HG03097 (cell line): ENCODE results near the gene SNX30.

Experiments used
- ATAC-seq: cut with Tn5 transposase; IDR thresholded peaks from one replicate; pipeline ENCODE4 v1.9.1; 2021; ENCODE audit not compliant: unreplicated experiment, low FRiP score

Gene SNX30

GRCh38 chr9:112853882-112854585, 103.5 kb downstream of the SNX30 start:
- no peak for ATAC-seq

- no peak for ATAC-seq
Observed at GRCh38 chr9:112854657-112855056, 104.1 kb downstream of the SNX30 start.

- no peak for ATAC-seq
Observed at GRCh38 chr9:112856200-112856599, 105.6 kb downstream of the SNX30 start.

GRCh38 chr9:112856843-112857242, 106.3 kb downstream of the SNX30 start:
- no peak for ATAC-seq

GRCh38 chr9:112858005-112858404, 107.4 kb downstream of the SNX30 start:
- ATAC-seq, result no peak

- ATAC-seq, result no peak
Observed at GRCh38 chr9:112858625-112859147, 108.1 kb downstream of the SNX30 start.

DNA sequence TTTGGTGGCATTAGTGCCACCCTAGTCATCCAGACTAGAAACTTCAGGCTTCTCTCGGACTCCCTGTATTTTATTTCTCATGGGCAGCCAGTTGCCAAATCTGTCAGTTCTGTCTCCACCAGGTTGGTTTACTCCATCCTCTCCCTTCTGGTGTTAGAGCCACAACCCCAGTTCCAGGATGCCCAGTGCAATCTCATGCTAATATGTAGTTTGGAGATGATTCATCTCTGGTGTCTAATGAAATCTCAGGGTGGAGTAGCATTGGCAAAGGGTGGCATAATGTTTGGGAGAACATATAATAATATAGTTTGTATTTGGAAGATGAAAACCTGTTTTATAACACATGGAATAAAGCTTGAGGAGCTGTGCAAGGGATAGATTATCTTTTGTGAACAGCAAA, 109.9 kb downstream of the SNX30 start:
- no peak for ATAC-seq

GRCh38 chr9:112861155-112861554, 110.6 kb downstream of the SNX30 start:
- ATAC-seq, result no peak

- no peak for ATAC-seq
Observed at GRCh38 chr9:112861638-112862555, 111.3 kb downstream of the SNX30 start.

GRCh38 chr9:112863214-112863613, 112.7 kb downstream of the SNX30 start:
- no peak for ATAC-seq

DNA sequence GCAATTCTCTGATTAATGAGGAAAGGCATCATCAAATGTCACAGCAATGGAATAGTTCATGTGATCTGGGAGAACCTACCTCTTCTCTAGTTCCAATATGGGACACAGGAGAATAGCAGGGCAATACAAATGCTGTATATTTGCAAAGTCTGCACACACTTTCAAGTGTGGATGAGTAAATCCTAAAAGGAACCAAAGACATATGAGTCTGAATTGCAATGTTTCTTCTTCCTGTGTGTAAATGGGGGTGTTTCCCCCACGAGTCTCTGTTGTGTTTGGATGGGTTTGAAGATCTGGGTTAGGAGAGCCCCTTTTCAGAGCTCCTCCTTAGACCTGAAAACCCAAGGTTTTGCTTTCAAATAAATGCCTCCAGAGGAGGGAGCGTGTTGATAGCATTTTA, 113.2 kb downstream of the SNX30 start:
- ATAC-seq, result no peak

DNA sequence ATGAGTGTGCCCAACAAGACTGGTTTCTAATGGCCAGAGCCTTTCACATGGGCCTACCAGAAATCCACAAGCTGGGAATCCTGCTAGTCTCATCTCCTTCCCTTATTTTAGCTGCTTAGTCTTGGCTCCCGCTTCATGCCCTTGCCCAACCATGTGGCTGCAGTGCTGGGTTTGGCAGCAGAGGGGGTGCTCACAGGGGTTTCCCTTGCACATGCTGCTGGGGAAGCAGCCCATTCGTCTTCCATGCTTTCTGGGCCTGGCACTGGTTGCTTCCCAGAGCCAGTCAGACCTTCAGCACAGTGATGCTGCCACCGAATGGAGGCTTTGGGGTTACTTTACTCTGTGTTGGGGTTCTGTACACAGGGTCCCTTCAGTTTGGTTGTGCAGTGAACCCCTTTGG, 113.8 kb downstream of the SNX30 start:
- no peak for ATAC-seq

- ATAC-seq, result no peak
Observed at GRCh38 chr9:112864982-112865381, 114.4 kb downstream of the SNX30 start.

GRCh38 chr9:112866662-112867274, 116.2 kb downstream of the SNX30 start:
- ATAC-seq, result no peak

- no peak for ATAC-seq
Observed at GRCh38 chr9:112867275-112867991, 116.9 kb downstream of the SNX30 start.

DNA sequence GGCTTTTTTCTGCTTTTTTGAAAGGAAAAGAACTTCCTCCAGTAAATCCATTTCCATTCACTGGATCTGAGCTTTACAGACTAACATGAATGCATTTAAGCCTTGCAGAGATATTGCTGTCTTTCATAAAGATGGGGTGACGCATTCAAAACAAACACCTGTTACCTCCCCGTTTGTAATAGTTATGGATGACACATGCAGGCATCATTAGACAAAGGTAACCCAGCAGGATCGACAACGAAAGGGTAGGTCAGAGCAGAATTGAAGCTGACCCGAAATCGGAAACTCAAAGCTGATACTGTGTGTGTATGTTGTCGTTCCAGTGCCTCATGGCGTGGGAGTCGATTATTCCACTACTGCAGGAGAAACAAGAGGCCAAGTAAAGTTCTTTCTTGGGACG, 117.9 kb downstream of the SNX30 start:
- no peak for ATAC-seq

DNA sequence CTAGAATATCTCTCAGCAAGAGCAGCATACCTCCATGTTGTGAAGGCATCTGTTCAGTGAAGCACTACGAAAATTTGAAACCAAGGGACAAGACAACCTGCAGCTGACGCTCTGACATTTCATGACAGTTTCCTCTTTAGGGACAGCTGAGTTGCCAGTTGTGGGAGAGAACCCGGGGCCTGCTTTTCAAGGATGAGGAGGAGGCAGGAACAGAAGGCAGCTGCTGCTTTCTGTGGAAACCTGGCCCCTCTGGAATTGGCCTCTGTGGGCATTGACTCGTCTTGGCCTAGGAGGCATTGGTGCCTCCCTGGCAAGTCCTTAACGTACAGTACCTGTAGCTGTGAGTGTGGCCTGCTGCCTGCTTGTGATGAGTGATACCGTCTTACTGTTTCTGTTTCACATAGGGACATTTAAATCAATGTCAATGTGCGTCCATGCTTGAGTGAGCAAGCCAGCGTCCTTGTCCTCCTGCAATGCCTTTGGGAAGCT, 118.5 kb downstream of the SNX30 start:
- no peak for ATAC-seq

DNA sequence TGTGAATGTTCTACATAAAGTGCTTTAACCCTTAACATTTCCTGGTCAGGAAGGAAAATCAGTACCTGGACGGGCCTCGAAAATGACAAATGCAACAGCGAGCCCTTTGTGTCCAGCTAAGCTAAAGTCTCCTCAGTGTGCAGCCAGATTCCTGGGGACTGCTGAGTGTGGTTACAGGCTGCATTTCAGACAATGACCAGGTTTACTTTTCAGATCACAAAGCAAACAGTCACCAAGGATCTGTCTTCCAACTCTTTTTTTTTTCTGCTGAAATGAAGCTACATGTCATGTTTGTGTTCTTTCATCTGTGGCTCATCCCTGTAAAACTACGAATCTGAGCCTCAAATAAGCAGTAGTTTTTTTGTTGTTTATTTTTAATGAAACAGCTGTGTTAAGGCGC, 119.4 kb downstream of the SNX30 start:
- ATAC-seq, result no peak

DNA sequence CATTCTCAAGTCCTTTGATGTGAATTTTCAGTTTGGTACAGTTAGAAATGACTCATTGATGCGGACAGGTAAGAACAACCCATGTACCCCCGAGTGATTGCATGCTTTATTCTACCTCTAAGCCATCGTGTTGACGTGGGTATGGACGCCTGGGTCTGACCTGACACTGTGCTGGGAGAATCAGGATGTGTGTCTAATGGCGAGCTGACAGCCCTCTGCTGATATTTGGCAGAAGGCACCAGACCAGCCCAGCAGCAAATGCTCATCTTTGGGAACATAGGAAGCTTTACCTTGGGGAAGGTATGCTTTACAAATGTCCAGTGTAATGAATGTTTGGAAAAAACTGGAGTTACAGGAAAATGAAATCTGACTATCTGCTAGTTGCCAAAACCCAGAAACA, 120.0 kb downstream of the SNX30 start:
- no peak for ATAC-seq

- no peak for ATAC-seq
Observed at GRCh38 chr9:112872019-112872418, 121.5 kb downstream of the SNX30 start.
